OCI-LY3 (cell line): ENCODE results near the gene GRAMD1A.

Experiments
- EZH2phosphoT487 ChIP-seq: fragments of 200-600 bp; shearing (Covaris generic); IDR thresholded peaks from 2 replicates; pipeline ENCODE4 v1.6.1; 2018; ENCODE audit warnings: antibody characterized with exemption, mixed run types, low read depth
- TF ChIP-seq, protein P1 (sequence below): fragments of 200-600, 300-600 bp; sonication (generic); IDR thresholded peaks from 2 replicates; pipeline ENCODE4 v1.5.1; 2014; ENCODE audit warnings: antibody characterized with exemption, low read length, low read depth

DNA sequence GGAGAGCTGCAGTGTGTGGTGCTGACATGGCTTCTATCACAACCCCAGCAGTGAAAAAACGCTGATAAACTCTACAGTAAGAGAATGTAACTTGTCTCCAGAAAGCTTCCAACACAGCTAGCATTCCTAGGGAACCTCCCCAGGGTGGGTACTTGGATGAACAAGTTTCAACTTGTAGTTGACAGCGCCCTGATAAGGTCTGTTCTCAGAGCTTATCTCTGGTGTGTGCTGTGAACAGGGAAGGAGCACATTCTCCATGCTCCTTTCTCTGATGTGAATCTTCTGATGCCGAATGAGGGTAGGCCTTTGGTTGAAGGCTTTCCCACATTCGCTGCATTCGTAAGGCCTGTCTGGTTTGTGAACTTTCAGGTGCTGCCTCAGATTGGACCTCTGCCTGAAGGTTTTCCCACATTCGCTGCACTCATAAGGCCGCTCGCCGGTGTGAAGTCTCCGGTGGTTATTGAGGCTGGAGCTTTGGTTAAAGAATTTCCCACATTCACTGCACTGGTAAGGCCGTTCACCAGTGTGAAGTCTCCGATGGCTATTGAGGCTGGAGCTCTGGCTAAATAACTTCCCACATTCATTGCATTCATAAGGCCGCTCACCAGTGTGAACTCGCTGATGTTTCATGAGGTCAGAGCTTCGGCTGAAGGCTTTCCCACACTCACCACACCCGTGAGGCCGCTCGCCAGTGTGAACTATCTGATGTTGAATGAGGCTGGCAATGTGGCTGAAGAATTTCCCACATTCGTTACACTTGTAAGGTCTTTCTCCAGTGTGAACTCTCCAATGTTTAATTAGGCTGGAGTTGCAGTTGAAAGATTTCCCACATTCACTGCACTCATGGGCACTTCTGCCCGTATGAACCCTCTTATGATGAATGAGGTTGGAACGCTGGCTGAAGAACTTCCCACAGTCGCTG is 42.0 kb upstream of the GRAMD1A start:
- TF ChIP-seq, protein P1, sequence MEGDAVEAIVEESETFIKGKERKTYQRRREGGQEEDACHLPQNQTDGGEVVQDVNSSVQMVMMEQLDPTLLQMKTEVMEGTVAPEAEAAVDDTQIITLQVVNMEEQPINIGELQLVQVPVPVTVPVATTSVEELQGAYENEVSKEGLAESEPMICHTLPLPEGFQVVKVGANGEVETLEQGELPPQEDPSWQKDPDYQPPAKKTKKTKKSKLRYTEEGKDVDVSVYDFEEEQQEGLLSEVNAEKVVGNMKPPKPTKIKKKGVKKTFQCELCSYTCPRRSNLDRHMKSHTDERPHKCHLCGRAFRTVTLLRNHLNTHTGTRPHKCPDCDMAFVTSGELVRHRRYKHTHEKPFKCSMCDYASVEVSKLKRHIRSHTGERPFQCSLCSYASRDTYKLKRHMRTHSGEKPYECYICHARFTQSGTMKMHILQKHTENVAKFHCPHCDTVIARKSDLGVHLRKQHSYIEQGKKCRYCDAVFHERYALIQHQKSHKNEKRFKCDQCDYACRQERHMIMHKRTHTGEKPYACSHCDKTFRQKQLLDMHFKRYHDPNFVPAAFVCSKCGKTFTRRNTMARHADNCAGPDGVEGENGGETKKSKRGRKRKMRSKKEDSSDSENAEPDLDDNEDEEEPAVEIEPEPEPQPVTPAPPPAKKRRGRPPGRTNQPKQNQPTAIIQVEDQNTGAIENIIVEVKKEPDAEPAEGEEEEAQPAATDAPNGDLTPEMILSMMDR: no peak
- TF ChIP-seq EZH2phosphoT487: no peak
